Left lobe of liver (tissue), 2 donors: ENCODE data around the gene POLR3C. TPM values are rescaled to one million over a fixed set of nuclear protein-coding genes. Genes with fewer than 3 reads are reported as not detected.
"Not testable (repeated sequence)": the region's sequence is repeated elsewhere in the genome, so short reads cannot be mapped to it uniquely, and the experiment has no call there.

Experiments used
- ATAC-seq: fragments of 200-7000 bp; cut with Tn5 transposase; one replicate; pipeline ENCODE4 v1.9.1; 2020; ENCODE audit warnings: mild to moderate bottlenecking, moderate library complexity
- DNase-seq: peaks from one replicate; pipeline ENCODE4 v3.0.0-alpha.2; 2020; ENCODE audit warnings: low spot score
- total RNA-seq: library from RNA; stranded (reverse); gene quantifications from one replicate; pipeline ENCODE4 v1.2.1, GENCODE V29; 2021
- donor health status: DM: no; HTN: no; CAD: no; lungs with moderate emphysema.
- donor health status: DM: no; HTN: yes; CAD: no.

The POLR3C gene
- total RNA-seq, 1 donor from 2014 or later = 7.4 TPM

DNA sequence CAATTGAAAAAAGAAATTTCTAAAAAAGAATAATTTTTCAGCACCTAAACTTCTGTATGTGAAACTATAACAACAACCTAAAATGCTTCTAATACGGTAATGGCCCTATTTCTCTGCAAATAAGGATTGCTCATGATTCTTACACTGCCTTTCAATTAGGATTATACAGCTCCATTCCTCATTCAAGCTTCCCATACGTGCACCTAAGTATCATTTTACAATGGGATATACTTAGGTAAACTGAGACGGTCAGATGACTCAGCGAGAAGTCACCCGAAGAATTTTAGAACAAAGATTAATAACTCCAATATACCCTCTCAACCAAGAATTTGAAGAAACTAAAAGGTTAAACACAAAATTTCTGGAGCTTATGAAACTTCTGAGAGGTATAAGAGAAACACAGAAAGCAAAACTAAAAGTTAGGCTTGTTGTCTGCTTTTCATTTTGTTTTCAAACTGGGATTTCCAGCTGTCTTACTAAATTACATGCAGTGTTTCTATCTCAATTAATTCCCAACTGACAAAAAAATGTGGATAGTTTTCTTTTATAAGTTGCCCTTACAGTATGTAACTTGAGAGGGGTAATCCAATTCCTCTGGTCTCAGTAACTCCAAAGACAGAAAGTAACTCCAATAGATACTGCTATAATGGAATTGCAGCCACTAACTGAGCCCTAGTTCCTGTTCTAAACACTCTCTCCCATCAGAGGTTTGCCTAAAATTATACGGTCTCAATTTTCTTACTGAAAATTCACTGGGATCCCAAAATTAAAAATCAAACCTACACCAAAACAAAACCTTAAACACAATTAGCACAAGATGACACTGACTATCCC is 10.8 kb upstream of the POLR3C start:
- not testable (repeated sequence) for DNase-seq, ATAC-seq

DNA sequence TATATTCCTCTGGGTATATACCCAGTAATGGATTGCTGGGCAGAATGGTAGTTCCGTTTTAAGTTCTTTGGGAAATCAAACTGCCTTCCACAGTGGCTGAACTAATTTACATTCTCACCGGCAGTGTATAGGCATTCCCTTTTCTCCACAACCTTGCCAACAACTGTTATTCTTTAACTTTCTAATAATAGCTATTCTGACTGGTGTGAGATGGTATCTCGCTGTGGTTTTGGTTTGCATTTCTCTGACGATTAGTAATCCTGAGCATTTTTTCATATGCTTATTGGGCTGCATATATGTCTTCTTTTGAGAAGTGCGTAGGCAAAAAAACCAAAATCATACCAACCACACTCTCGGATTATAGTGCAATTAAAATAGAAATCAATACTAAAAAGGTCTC is 5.9 kb upstream of the POLR3C start:
- ATAC-seq, DNase-seq: not testable (repeated sequence)

DNA sequence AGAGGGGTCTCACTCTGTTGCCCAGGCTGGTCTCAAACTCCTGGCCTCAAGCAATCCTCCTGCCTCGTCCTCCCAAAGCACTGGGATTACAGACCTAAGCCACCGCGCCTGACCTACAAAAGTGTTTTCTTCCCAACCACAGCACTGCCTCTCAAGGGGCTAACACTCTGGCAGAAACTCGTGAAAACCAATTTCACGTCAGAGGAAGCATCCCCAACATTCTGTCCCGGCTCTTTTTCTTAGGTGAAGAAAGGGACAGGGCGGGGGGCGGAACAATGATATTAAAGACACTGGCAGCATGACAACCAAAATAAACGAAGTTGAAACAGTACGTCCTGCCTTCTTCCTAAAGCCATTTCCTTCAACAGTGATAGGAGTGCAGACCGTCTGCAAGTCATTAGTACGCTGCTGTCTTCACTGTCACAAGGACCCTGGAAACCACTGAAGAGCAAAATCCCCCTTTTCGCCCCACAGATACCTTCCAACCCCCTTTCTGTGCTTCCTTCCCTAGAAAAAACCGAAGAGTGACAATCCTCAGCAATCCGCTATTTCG is 1.1 kb upstream of the POLR3C start:
- DNase-seq, ATAC-seq: not testable (repeated sequence)

DNA sequence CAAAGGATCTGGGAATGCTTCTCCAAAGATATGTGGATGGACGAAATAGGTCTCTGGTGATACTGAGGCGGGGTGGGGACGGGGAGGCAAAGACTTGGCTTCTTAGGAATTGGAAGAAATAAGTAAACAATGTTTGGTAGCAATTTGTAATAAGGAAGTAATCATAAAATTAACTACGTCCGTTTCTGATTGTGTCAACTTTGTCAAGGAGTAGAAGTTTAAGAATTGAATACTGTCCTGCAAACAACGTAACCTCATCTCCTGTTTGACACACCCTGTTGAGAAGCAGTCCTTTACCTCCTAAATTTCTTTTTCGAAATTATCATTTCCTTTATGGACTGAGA is 471 bp downstream of the POLR3C start:
- ATAC-seq (no peak), DNase-seq (no peak)

DNA sequence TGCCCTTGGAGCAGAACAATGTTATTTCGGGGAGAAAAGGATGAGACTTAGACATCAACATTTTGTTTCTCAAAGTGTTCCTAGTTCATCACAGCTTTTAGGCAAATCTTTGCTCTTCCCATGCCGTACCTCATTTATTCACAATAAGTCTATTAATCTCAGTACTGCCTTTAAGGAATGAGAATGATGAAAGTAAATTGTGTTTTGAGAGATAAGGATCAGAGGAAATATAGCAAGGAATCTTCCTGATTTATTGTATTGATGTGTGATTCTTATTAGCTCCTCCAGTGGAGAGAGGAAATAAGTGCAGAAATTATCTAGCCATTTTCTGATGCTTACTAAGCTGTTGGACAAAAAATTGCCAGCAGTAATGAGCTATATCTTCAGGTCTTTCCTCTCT is 2.0 kb downstream of the POLR3C start:
- ATAC-seq (no peak), DNase-seq (no peak)

DNA sequence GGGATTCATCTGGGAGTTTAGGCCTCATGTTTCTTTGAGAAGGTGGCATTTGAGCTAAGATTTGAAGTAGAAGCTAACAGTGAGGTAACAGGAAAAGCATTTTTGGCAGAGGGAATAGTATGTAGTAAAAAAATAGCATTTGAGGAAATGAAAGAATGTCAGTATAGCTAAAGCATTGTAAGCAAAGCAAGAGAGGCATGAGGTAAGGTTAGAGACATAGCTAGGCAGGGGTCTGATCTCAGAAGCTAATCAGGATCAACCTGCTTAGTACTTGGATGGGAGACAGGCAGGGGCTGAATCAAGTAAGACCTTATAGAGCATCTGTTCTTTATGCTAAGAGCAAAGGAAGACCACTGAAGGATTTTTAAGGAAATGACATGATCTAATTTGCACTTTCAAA is 4.0 kb downstream of the POLR3C start:
- no peak for ATAC-seq

DNA sequence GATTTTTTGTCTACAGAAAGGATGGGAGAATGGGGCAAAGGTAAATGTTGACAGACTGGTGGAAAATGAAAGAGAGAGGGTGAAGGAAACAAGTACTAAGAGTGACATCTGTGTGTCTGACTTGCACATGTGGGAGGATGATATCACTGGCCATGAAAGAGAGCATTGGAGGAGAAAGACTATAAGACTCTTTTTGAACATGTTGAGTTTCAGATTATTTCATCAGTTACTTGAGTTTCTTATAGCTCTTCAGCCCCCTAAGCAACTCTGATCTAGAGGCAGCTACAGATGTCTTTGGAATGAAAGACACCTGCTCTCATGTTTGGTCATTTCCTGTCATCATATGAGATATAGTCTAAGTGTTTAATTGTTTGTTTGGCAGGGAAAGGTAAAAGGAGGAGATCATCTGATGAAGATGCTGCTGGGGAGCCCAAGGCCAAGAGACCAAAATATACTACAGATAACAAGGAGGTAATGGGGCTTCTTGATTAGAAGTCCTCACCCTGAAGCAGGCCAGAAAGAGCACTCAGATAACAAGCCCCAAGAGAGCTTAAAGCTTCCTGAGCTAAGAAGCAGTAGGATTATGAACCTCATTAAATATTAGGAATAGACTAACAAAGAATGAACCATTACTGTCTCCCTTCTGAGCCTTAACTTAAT is 4.5 kb downstream of the POLR3C start:
- ATAC-seq = no peak

More for the DNA sequence above, 4.0 kb downstream of the POLR3C start:
- no peak for DNase-seq

DNA sequence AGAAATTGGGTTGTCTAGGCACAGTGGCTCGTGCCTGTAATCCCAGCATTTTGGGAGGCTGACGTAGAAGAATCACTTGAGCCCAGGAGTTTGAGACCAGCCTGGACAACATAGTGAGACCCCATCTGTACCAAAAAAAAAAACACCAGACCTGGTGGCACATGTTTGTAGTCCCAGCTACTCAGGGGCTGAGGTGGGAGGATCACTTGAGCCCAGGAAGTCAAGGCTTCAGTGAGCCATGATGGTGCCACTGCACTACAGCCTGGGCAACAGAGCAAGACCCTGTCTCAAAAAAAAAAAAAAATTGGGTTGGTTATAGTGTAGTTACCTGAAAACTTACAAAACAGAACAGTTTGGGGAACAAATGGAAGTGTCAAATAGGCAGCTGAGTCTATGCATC is 6.8 kb downstream of the POLR3C start:
- ATAC-seq, DNase-seq: not testable (repeated sequence)

More for the DNA sequence above, 4.5 kb downstream of the POLR3C start:
- DNase-seq = no peak

DNA sequence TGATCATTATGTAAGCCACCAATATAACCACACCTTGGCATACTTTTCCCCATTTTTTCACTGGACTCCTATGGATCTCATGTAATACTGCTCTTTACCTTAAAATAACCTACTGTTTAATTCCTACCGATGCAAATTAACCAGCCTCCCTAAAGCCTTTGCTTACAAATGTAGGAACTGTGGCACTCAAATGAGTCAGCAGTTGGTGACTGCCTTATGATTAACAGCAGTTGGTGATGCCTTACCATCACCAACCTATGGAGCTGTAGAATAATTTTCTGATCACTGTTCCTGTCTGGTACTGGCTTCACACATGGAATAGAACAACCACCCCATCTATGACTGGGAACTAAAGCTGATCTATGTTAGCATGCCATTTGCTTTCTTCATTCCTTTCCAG is 13.7 kb downstream of the POLR3C start:
- ATAC-seq (no peak), DNase-seq (no peak)

DNA sequence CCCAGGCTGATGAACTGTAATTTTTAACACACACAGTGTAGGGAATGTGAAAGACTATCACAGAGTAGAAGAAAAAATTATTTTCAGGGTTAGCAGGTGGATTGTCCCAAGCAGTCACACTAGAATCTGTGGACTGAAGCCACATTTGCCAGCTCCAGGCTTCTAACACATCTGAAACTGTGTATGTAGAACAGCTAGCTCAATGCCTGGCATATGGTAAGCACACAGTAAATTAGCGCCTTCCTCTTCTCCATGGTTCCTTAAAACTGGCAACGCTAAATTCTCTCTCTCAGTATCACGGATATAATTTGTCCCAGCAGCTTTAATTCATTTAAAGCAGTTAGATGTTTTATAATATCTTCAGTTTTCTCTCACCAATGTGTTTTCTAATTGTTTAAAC is 19.0 kb downstream of the POLR3C start:
- ATAC-seq (no peak), DNase-seq (no peak)

DNA sequence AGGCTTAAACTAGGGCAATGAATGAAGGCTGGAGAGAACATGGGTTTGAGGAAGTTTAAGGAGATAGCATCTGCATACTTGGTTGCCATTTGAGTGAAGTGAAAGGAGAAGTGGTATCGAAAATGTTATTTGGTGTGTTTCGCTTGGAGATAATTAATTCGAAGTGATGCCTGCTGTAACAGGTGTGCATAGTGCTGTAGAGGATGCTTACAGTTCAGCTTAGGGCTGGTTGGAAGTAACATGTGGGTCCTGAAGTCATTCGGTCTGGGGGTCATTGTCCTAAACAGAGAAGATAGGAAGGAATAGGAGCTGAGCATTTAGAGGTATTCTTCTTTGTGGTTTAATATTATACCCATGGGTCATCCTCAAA is 21.1 kb downstream of the POLR3C start:
- ATAC-seq = peak; percentile 44
- no peak for DNase-seq

DNA sequence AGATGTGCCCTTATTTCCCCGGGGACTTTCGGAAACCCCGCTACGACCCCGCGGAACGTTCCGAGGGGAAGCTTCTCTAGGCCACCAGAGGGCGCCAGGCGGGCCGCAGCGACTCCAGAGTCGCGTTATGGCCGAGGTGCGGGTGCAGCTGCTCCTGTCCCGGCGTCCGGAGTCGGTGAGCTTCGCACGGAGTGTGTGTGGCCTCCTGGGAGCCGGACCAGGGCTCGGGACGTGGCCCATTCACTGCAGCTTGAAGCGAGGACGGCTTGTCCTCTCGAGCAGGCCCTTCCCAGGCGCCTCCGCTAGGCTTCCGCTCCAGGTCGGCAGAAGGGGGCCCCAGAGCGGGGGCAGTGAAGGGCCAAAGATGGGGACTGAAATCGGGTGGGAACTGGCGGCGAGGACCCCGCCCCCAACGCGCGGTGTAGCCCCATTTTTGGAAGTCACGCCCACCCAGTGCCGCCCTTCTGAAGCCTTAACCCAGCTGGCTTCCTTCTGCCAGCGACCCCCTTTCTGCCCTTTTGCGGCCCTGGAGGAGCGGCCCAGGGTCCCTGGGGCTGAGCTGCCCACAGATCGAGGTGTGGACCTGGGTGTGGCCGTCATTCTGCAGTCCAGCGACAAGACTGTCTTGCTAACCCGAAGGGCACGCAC is 21.6 kb downstream of the POLR3C start, which contains the start of gene NUDT17:
Gene NUDT17, plus strand, starts transcription at position 117 of the 648 bp plus-strand sequence. Its CDS starts 11 bp downstream, at position 128.
- peak; percentile 95 for ATAC-seq

DNA sequence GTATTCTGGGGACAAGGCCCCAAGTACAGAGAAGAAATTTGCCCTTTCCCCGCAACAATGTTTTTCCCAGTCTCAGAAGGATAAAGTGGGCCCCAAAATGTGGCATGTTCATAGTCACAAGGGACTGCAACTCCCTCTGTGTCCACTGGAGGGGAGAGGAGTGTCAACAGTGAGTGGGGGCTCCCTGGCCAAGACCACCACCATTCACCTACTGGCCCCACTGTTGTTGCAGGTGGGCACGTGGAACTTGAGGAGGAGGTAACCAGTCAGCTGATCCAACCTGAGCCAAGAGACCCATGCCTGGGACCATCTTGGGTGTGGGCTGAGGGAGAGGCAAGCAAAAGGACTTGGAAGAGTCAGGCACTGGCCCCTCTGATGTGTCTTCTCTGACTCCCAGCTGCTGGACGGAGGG is 22.2 kb downstream of the POLR3C start:
- DNase-seq (no peak), ATAC-seq (peak; percentile 58)

More for the DNA sequence above, 21.6 kb downstream of the POLR3C start, which contains the start of gene NUDT17:
- DNase-seq = peak; percentile 82

DNA sequence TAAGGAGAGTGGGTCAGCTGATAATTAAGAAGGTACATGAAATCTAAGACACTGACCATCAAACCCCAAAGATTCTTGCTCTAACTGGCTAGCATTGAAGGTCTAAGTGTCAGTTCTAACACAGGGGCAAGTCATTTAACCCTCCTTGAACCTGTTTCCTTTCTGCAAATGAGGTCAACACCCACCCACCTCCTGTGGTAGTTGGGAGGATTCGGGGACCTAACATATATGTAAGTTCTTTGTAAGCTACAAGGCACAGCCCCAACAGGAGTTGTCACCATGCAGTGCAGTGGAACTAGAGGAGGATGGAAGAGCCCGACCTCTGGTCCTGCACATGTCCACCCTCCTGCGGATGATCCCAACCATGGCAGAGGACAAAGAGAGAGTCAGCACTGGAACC is 23.8 kb downstream of the POLR3C start:
- ATAC-seq = no peak

DNA sequence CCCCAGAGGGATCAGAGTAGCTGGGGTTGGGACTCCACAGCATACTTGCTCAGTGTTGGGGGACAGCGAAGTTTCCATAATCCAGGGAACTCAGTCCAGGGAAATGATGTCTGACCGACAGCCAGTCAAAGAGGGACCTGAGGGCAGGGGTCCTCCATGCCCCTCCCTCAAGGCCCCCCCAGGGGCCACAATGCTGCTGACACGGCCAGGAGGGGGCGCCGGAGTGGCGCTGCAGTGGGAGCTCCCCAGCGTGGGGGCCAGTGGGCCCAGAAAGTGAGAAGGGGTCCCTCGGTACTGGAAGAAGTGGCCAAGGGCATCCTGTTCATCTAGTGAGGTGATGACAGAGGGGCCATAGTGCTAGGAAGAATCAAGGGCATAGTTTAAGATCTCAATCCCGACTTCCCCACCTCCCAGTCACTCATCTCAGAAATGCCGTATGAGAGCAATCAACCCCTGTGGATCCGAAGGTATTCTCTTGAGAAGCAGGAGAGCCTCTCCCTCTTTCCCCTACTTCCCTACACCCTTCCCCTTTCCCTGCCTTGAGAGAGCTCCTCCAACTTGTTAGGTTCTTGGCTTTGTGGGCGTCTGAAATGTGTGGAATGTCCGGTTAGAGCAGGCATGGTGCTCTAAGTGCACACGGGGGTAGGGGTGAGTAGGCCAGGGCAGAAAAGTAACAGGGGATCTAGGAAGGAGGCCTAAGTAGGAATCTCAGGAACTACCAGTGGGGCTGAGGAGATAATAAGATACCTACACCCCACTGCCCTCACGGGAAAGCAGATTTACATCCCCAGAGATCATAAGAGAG is 25.6 kb downstream of the POLR3C start:
- DNase-seq = no peak
- ATAC-seq = no peak

More for the DNA sequence above, 23.8 kb downstream of the POLR3C start:
- no peak for DNase-seq

DNA sequence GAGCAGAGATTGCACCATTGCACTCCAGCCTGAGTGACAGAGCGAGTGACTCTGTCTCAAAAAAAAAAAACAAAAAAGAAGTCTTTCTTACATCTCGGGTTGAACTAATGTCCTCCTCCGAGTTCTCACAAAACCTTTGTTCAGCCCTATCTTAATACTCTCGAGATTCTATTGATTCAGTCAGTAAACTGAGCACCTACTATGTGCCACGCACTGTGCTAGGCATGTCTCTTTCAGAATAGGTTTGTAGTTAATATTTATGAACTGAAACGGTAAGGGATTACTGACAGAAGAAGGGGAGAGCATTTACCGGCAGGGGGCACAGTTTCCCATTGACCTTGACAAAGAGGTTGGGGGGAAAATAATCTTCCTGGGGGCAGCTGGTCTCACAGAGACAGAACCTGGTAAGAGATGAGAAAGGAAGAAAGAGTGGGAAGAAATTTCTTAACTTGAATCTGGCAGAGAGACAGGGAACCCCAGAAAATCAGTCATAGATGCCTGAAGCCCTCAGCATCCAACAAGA is 31.5 kb downstream of the POLR3C start:
- DNase-seq (no peak), ATAC-seq (no peak)

DNA sequence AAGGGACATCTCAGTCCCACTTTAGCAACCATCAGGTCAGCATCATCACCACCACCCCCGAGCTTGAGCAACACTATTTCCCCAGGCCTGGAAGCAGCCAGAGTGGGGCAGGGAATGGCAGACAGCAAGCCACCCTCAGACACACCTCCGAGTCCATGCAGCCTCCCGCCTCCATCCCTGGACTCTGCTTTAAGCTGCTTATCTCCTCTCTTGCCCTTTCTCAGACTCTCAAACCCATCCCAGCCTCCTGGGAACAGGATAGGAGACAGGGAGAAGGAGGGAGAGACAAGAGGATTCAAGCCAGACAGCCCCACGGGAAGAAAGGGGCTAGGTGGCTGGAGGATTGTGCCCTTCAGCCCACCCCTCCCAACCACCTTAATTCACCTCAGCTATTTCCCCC is 33.2 kb downstream of the POLR3C start:
- ATAC-seq (no peak), DNase-seq (no peak)

DNA sequence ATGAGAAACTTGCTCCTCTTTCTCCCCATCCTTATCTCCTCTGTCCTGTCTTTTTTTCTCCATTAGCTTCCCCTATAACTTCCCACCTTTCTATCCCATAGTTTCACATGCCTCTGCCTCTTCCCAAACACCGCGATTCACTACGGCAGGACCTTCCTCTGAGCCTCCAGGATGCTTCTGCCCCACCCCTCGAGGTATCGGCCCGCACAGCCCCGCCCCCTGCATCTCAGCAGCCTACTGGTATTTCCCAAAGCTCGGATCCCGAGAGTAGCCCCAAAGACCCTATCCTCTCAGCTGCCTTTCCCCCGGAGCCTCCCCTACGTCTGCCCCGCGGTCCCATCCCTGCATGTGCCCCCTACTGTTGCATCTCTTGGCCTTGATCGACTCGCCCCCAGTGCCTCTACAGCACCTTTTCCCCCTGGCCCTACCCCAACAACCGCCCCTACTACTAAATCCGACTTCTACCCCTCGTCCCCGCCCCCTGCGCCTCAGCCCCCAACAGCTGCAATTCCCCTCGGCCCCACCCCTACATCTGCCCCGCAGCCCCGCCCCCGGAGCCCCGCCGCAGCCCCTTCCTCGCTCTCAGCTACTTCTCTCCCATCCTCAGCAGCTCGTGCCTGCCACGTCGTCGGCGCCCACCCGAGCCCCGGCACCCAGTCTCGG is 34.4 kb downstream of the POLR3C start:
- ATAC-seq = peak; percentile 25
- no peak for DNase-seq

DNA sequence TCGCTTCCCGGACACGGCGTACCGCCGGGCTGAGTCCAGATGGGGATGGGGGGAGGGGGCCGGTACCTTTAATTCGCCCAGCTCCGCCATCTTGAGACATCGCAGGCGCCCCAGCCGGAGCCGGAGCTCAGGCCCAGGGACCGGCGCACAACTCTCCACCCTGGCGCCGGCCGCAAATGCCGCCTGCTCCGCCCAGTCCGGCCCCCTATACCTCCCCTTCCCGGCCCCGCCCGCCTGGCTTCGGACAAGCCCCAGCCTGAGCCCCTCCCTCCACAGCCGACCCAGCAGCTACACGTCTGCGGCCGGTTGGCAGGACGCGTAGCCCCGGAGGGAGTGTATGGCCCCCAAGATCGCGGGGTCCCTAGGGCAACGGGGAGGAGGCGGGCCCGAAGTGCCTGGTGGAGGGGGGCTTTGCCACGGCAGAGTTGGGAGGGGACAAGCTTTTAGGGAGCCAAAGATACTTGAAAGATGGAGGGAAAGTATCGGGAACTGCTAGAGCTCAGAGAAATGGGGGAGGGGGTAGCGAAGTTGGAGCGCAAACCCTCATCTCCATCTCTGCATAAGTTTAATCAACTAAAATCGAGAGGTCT is 35.0 kb downstream of the POLR3C start, which contains the start of gene PIAS3:
Gene PIAS3, minus strand, starts transcription at position 181 of the 590 bp plus-strand sequence. Its CDS starts 91 bp downstream, at position 90.
- ATAC-seq (peak; percentile 90), DNase-seq (peak; percentile 96)
